ENCODE data around the gene AIMP1.

DNA sequence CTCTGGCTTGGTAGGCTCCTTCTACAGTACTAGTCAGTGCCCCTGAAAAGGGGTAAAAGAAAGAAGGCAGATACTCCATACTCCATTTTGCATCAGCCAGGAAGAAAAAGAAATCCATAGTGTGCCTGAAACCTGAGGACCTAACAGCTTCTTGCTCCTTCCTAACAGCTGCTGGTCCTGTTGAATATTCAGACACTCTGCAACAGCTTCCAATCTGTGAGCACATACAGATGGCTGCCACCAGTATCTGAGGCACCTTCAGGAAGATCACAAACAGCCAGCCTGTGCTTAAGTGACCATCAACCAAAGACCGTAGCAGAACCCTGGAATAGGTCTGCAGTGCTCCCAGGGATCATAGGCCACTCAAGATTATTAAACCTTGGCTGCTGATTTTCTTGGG is 47.9 kb downstream of the AIMP1 start:
- TF ChIP-seq CEBPB (IDR thresholded peaks at IDR 0.05; ENCODE audit: borderline replicate concordance in 1 of 2, low read depth in 2 of 2, low read length in 2 of 2): no peak
- TF ChIP-seq, protein P1, sequence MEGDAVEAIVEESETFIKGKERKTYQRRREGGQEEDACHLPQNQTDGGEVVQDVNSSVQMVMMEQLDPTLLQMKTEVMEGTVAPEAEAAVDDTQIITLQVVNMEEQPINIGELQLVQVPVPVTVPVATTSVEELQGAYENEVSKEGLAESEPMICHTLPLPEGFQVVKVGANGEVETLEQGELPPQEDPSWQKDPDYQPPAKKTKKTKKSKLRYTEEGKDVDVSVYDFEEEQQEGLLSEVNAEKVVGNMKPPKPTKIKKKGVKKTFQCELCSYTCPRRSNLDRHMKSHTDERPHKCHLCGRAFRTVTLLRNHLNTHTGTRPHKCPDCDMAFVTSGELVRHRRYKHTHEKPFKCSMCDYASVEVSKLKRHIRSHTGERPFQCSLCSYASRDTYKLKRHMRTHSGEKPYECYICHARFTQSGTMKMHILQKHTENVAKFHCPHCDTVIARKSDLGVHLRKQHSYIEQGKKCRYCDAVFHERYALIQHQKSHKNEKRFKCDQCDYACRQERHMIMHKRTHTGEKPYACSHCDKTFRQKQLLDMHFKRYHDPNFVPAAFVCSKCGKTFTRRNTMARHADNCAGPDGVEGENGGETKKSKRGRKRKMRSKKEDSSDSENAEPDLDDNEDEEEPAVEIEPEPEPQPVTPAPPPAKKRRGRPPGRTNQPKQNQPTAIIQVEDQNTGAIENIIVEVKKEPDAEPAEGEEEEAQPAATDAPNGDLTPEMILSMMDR (IDR thresholded peaks at IDR 0.05 in 2 of 3, conservative IDR thresholded peaks at IDR 0.05 in 1 of 3; ENCODE audit: control insufficient read depth in 2 of 3, extremely low read depth in 1 of 3, insufficient read depth in 1 of 3, low read depth in 3 of 3, low read length in 3 of 3): no peak
- no peak for TF ChIP-seq EP300 (IDR thresholded peaks at IDR 0.05; ENCODE audit: borderline replicate concordance in 1 of 2, control insufficient read depth in 1 of 2, low read depth in 2 of 2, low read length in 2 of 2)
- TF ChIP-seq, protein P2, sequence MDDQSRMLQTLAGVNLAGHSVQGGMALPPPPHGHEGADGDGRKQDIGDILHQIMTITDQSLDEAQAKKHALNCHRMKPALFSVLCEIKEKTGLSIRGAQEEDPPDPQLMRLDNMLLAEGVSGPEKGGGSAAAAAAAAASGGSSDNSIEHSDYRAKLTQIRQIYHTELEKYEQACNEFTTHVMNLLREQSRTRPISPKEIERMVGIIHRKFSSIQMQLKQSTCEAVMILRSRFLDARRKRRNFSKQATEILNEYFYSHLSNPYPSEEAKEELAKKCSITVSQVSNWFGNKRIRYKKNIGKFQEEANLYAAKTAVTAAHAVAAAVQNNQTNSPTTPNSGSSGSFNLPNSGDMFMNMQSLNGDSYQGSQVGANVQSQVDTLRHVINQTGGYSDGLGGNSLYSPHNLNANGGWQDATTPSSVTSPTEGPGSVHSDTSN (IDR thresholded peaks at IDR 0.05; ENCODE audit: insufficient replicate concordance, low read depth, low read length): no peak
- TF ChIP-seq, protein P3, sequence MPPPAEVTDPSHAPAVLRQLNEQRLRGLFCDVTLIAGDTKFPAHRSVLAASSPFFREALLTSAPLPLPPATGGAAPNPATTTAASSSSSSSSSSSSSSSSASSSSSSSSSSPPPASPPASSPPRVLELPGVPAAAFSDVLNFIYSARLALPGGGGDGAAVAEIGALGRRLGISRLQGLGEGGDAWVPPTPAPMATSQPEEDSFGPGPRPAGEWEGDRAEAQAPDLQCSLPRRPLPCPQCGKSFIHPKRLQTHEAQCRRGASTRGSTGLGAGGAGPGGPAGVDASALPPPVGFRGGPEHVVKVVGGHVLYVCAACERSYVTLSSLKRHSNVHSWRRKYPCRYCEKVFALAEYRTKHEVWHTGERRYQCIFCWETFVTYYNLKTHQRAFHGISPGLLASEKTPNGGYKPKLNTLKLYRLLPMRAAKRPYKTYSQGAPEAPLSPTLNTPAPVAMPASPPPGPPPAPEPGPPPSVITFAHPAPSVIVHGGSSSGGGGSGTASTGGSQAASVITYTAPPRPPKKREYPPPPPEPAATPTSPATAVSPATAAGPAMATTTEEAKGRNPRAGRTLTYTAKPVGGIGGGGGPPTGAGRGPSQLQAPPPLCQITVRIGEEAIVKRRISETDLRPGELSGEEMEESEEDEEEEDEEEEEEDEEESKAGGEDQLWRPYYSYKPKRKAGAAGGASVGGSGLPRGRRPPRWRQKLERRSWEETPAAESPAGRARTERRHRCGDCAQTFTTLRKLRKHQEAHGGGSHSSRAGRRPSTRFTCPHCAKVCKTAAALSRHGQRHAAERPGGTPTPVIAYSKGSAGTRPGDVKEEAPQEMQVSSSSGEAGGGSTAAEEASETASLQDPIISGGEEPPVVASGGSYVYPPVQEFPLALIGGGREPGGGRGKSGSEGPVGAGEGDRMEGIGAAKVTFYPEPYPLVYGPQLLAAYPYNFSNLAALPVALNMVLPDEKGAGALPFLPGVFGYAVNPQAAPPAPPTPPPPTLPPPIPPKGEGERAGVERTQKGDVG (CRISPR knock-in tag; IDR thresholded peaks at IDR 0.05): no peak
